SJSA1 (cell line): ENCODE measurements around the gene CABYR. TPM values are rescaled to one million over a fixed set of nuclear protein-coding genes. Genes with fewer than 3 reads are reported as not detected.

Experiments
- DNase-seq, 2 experiments: peaks; one replicate each; pipeline ENCODE4 v3.0.0-alpha.2; 2015 to 2020; ENCODE audit warnings: low spot score in 2 of 2, low read depth in 1 of 2
- H3K27ac ChIP-seq: fragments of 250-450 bp; sonication (Bioruptor Pico); 2 replicates; pipeline ENCODE4 v1.5.1; 2020; ENCODE audit warnings: mild to moderate bottlenecking, moderate library complexity
- H3K27me3 ChIP-seq: fragments of 250-450 bp; sonication (Bioruptor Pico); replicated peaks from 2 replicates; pipeline ENCODE4 v1.5.1; 2020; ENCODE audit warnings: mild to moderate bottlenecking, moderate library complexity
- H3K36me3 ChIP-seq: fragments of 250-450 bp; sonication (Bioruptor Pico); 2 replicates; pipeline ENCODE4 v1.5.1; 2020; ENCODE audit warnings: mild to moderate bottlenecking
- H3K4me1 ChIP-seq: fragments of 250-450 bp; sonication (Bioruptor Pico); replicated peaks from 2 replicates; pipeline ENCODE4 v1.6.1; 2021; ENCODE audit warnings: mild to moderate bottlenecking
- H3K4me3 ChIP-seq: fragments of 250-450 bp; sonication (Bioruptor Pico); 2 replicates; pipeline ENCODE4 v1.5.1; 2020; ENCODE audit warnings: mild to moderate bottlenecking
- H3K9me3 ChIP-seq: fragments of 250-450 bp; sonication (Bioruptor Pico); replicated peaks from 2 replicates; pipeline ENCODE4 v1.5.1; 2020; ENCODE audit warnings: mild to moderate bottlenecking
- total RNA-seq: library from RNA; depleted of rRNA; stranded (reverse); fragments of >200 nt; shearing (Covaris generic); gene quantifications from 2 replicates; pipeline ENCODE4 v1.2.3, GENCODE V29; 2014; rRNA removed

Gene CABYR, protein sequence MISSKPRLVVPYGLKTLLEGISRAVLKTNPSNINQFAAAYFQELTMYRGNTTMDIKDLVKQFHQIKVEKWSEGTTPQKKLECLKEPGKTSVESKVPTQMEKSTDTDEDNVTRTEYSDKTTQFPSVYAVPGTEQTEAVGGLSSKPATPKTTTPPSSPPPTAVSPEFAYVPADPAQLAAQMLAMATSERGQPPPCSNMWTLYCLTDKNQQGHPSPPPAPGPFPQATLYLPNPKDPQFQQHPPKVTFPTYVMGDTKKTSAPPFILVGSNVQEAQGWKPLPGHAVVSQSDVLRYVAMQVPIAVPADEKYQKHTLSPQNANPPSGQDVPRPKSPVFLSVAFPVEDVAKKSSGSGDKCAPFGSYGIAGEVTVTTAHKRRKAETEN
- 9.3 and 9.5 TPM in 2 replicates for total RNA-seq

DNA sequence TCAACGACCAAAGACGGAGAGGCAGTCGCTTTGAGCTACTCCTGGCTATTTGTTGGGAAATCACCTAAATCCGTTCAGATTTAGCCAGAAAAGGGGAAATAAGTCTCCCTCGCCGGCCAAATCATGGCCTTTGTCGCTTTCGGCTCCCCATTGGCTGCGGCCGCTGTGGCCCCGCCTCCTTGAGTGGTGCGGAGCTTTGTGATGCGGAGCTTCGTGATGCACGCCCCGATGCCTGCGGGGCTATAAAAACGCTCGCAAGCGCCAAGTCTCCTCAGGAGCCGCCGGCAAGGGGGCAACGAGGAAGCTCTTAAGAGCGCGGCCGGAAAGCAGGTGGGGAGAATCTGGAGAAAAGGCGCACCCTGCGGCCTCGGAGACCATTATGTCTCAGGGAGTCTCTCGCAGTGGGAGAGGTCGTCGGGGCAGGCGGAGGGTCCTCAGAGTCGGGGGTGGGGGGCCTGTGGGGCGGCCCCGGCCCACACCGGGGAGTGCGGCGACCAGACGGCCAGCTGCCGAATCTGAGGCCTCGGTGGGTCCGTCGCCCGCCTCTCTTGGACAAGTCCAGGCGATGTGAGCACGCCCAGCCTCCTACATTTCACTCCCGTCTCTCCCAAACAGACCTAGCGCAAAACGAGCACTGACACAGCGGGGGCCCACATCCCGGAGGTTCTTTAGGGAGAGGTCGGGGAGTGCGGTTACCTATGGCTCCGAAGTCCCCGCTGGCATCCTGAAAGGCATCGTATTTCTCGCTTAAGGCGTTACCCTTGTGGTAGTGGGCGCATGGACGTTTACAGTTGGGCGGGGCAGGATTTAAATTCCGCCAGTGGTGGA is at the start of gene CABYR:
TSS of gene CABYR (plus strand) at position 274 of the 828 bp plus-strand sequence. CDS start 4,053 bp downstream, outside the sequence.
- no peaks in the 10 kb centered on the region for H3K27me3 ChIP-seq
- H3K4me3 ChIP-seq, result peak within 1 kb of the TSS; percentile 46
- H3K9me3 ChIP-seq, result no peaks in the 10 kb centered on the region
- H3K4me1 ChIP-seq, result peaks cover 16% of the 10 kb centered on the region
- H3K36me3 ChIP-seq, result no peaks in the 10 kb centered on the region
- peak; percentile 74 to 86 for DNase-seq
- peak within 1 kb of the TSS; percentile 18; the same call in 1 of the 2 replicates for H3K27ac ChIP-seq

DNA sequence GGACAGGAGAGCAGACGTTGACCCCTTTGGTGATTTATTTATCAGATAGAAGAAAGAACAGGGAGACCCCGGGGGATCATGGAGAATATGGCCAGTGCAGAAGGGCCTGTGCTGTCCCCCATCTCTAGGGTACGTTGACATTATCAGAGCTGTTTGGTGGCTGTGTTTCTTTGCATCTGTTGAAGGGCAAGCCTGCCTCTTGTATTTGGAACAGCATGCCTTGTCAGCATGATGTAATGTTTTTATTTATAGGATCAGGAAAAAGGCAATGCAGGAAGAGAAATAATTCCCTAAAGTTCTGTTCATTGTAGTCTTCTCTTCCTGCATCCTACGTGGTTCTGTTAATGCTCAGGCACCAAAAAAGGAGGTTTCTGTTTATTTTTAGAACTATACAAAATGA is 49.8 kb upstream of the CABYR start:
- Histone ChIP-seq H3K4me1 (peaks cover under 1% of the 10 kb centered on the region; the same call in 1 of the 2 replicates), H3K9me3 (no peaks in the 10 kb centered on the region), H3K27me3 (no peaks in the 10 kb centered on the region), H3K36me3 (no peaks in the 10 kb centered on the region), H3K27ac (no peak overlapping the region), H3K4me3 (no peak overlapping the region)
- no peak for DNase-seq

DNA sequence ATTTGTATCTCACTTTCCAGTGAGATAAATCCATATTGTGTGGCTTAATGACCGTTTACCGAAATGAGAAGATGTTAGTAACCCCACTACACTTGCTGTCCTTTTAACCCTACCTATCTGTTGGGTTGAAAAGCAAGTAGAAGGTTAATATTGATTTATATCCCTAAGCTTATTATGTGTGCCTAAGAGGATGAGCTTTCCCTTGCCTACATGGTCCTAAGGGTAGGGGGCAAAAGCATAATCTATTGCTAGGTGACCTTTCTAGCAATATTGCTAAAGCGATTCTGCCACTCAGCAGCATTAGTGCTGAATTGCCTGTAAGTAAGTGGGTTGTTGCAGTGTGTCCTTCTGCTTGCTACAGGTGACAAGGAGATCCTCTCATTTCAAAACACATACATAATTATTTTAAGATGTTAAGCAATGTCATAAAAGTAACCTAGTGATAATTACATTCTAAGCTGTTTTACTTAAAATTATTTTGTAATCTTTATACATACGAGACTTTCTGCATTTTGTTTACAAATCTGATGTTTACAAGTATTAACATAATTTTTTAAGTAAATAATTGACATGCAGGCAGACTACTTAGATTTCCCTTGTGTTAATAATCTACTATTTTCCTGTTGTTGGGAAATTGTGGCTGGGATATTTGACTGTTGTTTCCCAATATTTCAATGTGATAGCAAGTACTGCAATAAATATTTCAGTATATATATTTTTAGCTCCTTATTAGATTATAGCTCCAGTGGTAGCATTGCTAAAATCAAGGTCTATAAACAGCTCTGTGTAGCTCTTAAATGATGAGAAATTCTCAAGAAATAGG is 49.1 kb upstream of the CABYR start:
- peaks cover 7% of the 10 kb centered on the region for H3K4me1 ChIP-seq
- DNase-seq, result no peak
- H3K9me3 ChIP-seq, result no peaks in the 10 kb centered on the region
- H3K36me3 ChIP-seq, result no peaks in the 10 kb centered on the region
- no peak overlapping the region for H3K27ac ChIP-seq
- H3K4me3 ChIP-seq, result no peak overlapping the region
- no peaks in the 10 kb centered on the region for H3K27me3 ChIP-seq

DNA sequence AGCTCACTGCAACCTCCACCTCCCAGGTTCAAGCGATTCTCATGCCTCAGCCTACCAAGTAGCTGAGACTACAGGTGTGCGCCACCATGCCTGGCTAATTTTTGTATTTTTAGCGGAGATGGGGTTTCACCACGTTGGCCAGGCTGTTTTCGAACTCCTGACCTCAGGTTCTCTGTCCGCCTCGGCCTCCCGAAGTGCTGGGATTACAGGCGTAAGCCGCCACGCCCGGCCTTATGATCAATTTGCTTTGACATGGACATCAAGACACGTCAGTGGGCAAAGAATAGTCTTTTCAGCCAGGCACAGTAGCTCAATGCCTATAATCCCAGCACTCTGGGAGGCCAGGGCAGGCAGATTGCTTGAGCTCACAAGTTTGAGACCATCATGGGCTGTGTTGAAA is 48.0 kb upstream of the CABYR start:
- Histone ChIP-seq H3K27me3 (no peaks in the 10 kb centered on the region), H3K9me3 (no peaks in the 10 kb centered on the region), H3K4me1 (peaks cover 11% of the 10 kb centered on the region), H3K27ac (no peak overlapping the region), H3K36me3 (no peaks in the 10 kb centered on the region), H3K4me3 (no peak overlapping the region)
- no peak for DNase-seq

DNA sequence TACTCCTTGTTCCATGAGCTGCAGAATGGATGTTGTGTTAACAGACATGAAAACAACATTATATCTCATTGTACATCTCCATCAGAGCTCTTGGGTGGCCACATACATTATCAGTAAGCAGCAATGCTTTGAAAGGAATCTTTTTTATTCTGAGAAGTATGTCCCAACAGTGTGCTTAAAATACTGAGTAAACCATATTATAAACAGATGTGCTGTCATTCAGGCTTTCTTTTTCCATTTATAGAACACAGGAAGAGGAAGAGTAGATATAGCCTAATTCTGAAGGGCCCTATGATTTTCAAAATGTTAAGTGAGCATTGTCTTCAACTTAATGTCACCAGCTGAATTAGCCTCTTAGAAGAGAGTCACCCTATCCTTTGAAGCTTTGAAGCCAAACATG is 44.3 kb upstream of the CABYR start:
- Histone ChIP-seq H3K4me1 (peaks cover 11% of the 10 kb centered on the region), H3K27ac (no peak overlapping the region), H3K36me3 (no peaks in the 10 kb centered on the region), H3K27me3 (no peaks in the 10 kb centered on the region), H3K4me3 (no peak overlapping the region), H3K9me3 (no peaks in the 10 kb centered on the region)
- no peak for DNase-seq

DNA sequence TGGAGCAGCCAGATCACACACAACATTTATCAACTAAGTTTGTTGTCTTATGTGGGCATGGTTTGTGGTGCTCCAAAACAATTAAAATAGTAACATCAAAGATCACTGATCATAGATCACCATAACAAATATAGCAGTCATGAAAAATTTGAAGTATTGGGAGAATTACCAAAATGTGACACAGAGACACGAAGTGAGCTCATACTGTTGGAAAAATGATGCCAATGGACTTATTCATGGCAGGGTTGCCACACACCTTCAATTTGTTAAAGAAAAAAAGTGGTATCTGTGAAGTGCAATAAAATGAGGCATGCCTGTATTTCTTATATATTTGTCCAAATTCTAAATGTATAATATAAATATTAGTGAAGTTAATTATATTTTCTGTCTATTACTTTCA is 42.9 kb upstream of the CABYR start:
- DNase-seq, result no peak
- Histone ChIP-seq H3K4me1 (peaks cover 11% of the 10 kb centered on the region), H3K27me3 (no peaks in the 10 kb centered on the region), H3K27ac (no peak overlapping the region), H3K4me3 (no peak overlapping the region), H3K9me3 (no peaks in the 10 kb centered on the region), H3K36me3 (no peaks in the 10 kb centered on the region)

DNA sequence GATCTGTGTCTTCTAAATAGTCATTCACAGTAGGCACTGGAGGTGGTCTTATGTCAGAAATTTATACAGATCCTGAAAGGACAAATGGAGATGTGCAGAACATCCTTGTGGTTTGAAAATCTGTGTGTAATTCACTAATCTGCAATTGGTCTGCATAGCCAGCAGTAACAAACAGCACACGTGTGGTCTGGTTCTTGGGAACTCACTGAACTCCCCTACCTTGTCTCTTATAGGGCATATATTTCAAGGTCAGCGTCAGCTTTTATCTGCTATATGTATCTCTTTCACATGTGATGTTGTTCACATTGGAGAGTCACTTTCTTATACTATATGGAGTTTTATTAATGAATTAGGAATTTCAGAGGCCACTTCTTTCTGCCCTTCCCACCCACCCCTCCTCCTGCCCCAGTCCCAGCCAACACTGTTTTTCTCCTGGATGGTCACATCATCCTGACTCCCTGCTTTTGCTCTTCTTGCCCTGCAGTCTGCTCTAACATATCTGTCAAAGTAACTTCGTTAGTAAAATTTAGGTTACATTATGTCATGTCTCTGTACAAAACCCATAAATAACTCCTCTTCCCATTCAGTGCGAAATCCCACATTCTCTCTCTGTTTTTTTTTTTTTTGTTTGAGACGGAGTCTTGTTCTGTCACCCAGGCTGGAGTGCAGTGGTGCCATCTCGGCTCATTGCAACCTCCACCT is 35.4 kb upstream of the CABYR start:
- no peak overlapping the region for H3K27ac ChIP-seq

DNA sequence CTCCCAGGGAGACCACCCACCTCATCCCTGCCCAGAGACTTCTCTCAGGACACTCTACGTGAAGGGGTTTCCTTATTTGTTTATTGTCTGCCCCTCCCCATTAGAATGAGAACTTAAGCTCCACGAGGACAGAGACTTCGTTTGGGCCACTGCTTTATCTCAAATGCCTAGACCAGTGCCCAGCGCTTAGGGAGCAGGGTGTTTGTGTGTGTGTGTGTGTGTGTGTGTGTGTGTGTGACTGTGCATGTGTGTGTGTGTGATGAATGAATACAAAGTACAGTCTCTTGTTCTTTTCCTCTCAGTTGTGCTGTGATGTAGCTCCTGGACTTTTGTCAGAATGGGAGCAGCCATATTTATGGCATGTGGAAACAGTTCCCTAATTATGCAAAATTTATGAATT is 34.4 kb upstream of the CABYR start:
- Histone ChIP-seq H3K27ac (no peak overlapping the region), H3K4me1 (0 out of 2 replicates have a peak, but pooled peaks cover 3% of the 10 kb centered on the region), H3K9me3 (no peaks in the 10 kb centered on the region), H3K4me3 (no peak overlapping the region), H3K36me3 (no peaks in the 10 kb centered on the region), H3K27me3 (no peaks in the 10 kb centered on the region)
- DNase-seq, result no peak

More for the DNA sequence above, 35.4 kb upstream of the CABYR start:
- Histone ChIP-seq H3K27me3 (no peaks in the 10 kb centered on the region), H3K36me3 (no peaks in the 10 kb centered on the region), H3K9me3 (no peaks in the 10 kb centered on the region), H3K4me1 (0 out of 2 replicates have a peak, but pooled peaks cover 3% of the 10 kb centered on the region), H3K4me3 (no peak overlapping the region)
- DNase-seq, result no peak

DNA sequence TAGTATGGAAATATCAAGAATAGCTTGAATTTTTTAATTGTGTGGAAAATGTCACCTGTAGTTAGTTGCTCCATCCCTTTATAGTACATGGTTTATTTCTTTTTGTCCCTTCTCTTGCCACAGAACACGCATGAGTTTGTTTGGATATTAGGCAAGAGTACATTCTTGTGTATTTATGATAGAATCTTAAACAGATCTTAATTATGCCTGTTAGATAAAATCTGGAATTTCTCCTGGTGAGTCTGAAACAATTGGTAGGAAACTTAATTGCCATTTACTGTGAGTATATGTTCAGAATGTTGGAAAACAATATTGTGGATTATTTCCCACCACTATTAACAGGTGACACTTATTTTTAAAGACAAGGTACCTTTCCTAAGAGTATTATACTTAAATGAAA is 30.2 kb upstream of the CABYR start:
- H3K9me3 ChIP-seq, result no peaks in the 10 kb centered on the region
- DNase-seq, result no peak
- 0 out of 2 replicates have a peak, but pooled peaks cover 3% of the 10 kb centered on the region for H3K4me1 ChIP-seq
- no peaks in the 10 kb centered on the region for H3K27me3 ChIP-seq
- no peaks in the 10 kb centered on the region for H3K36me3 ChIP-seq
- no peak overlapping the region for H3K27ac ChIP-seq
- no peak overlapping the region for H3K4me3 ChIP-seq

DNA sequence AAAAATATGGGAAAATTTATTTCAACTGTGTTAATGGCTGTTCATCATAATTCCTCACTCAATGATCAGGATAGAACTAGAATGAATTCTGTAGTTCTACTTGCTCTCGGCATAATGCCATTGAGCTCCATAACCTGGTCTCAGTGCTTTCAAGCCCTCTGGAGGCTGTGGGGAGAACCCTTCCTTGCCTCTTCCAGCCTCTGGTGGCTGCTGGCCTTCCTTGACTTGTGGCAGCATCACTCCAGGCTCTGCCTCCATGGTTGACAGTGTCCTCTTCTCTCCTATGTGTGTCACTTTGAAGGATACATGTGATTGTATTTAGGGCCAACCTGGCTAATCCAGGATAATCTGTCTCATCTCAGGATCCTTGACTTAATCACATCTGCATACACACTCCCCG is 26.9 kb upstream of the CABYR start:
- Histone ChIP-seq H3K9me3 (no peaks in the 10 kb centered on the region), H3K27me3 (no peaks in the 10 kb centered on the region), H3K4me3 (no peak overlapping the region), H3K36me3 (no peaks in the 10 kb centered on the region), H3K4me1 (no peaks in the 10 kb centered on the region), H3K27ac (no peak overlapping the region)
- DNase-seq, result no peak

DNA sequence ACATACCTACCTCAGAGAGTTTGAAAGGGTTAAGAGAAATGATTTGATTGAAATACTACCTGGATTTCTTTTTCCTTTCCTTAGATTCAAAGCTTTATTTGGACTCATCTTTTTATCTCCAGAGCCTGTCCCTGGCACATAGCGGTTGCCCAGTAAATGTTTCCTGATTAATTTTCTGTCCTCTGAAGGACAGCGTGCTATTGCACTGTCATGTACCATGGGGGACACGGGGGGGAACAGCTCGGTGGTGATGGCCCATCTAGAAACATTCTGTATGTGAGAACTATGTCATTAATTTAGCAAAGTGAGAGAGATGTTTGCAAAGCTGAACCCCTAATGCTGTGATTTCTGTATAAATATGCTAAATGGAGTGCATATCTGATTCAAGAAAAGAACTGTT is 26.4 kb upstream of the CABYR start:
- no peak overlapping the region for H3K27ac ChIP-seq
- no peak overlapping the region for H3K4me3 ChIP-seq
- H3K36me3 ChIP-seq, result no peaks in the 10 kb centered on the region
- H3K4me1 ChIP-seq, result no peaks in the 10 kb centered on the region
- H3K9me3 ChIP-seq, result no peaks in the 10 kb centered on the region
- H3K27me3 ChIP-seq, result no peaks in the 10 kb centered on the region
- no peak for DNase-seq

DNA sequence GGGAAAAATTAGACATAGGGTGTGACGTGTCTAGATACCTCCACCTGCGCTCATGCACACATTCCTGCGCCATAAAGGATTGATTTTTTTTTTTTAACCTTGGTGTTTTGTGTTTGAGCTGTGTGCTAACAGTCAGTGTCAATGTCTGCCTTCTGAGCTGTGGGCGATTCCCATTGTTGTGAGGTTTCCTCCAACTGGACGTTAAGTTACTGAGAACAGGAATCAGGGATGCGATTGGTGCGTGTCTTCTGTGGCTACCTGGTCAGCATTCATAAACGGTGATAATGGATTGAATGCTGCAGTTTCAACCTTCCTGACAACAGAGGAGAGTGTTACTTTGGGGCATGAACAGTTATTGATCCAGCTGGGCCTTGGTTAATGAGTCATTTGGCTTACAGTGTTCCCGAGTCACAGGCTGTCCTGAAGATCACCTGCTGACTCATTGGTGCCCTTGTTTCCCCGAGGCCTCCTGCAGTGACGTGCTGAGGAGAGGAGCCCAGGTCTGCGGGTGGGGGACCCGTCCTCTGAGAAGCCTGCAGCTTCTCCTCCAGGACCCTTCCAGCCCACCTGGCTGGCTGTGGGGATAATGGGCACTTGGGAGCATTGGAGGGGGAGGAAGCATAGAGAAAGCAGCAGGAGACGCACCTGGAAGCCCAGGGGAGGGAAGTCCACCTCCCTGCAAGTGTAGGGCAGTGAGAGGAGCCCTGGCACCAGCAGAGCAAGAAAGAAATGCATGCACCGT is 25.8 kb upstream of the CABYR start:
- Histone ChIP-seq H3K27me3 (no peaks in the 10 kb centered on the region), H3K4me3 (no peak overlapping the region), H3K27ac (no peak overlapping the region), H3K4me1 (no peaks in the 10 kb centered on the region), H3K36me3 (no peaks in the 10 kb centered on the region), H3K9me3 (no peaks in the 10 kb centered on the region)
- DNase-seq, result no peak
